GM21515 (cell line): ENCODE data around the gene IL1RL2.

Experiments used
- ATAC-seq: cut with Tn5 transposase; IDR thresholded peaks from one replicate; pipeline ENCODE4 v1.9.1; 2021; ENCODE audit not compliant: unreplicated experiment

The IL1RL2 gene

DNA sequence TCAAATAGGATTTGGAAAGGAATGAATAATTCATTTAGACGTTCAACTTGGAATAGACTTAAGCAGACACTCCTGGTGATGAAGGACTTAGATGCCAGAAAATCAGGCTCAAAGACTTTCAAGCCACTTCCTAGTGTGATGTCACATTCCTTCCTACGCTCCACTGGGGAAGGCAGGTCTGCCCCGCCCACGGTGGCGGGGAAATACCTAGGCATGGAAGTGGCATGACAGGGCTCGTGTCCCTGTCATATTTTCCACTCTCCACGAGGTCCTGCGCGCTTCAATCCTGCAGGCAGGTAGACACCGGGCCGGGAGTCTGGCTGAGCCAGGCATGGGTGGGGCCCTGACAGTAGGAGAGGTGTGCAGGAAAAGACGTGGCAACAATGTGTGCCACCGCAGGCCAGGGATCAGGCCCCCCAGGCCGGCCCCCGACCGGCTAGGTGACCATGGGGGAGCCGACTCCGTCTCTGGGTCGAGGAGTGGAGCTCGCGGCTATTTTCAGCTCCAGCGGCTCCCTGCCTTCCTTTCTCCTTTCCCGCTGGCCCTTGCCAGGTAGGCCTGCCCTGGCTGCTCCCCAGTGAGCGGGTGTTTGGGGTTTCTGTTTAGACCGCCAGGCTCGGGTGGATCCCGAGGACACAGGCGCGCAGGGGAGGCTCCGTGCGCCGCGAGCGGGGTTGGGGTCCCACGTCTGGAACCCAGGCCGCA lies at the start of gene IL1RL2:
TSS of gene IL1RL2 (plus strand) at position 233 of the 705 bp plus-strand sequence. CDS start 845 bp downstream, outside the sequence.
- ATAC-seq, result no peak

DNA sequence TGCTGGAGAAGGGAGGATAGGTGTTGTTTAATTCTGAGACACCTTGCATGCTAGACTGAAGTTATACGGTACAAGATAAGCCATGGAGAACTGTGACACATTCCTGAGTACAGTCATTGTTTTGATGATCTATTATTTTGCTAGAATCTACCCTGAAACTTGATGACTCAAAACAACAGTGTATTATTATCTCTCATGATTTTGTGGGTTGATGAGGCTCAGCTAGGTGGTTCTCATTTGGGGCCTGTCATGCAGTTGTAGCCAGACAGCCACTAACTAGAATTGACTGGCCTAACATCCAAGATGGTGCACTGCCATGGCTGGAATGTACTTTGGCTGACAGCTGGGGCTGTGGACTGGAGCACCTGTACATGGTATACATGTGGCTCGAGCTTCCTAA lies 49.7 kb upstream of the IL1RL2 start:
- ATAC-seq, result no peak

DNA sequence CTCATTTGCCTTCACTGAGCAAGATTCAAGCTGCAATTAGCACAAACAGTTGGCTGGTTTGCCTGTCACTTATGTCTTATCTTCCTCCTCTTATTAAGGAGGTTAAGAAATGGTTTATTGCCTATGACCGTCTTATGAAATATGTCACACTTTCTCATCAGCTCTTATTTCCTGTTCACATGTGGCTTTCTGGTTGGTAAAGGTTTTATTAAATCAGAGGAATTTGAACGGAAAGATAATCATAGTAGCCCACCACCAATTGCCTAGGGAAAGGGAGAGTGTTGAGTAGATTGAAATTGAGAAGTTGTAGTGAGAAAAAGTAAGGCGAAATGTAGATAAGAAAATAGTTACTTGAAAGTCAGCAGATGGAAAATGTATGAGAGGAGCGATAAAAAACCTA lies 48.5 kb upstream of the IL1RL2 start:
- ATAC-seq, result no peak

DNA sequence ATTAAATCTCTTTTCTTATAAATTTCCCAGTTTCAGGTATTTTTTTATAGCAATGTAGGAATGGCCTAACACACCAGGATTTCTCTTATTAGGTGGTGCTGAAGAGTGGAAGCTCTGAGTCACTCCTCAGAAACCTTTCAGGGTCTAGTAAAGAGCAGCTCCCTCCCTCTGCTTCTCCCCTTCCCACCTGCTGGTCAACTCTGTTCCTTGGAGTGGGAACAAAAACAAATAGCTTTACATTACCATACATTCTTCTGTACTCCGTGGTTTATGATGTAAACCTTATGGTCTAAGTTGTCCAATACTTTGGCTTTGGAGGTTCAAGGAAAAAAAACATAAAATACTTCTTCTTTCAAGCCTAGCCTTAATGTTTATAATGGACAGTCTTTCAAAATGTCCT lies 47.0 kb upstream of the IL1RL2 start:
- ATAC-seq, result no peak

DNA sequence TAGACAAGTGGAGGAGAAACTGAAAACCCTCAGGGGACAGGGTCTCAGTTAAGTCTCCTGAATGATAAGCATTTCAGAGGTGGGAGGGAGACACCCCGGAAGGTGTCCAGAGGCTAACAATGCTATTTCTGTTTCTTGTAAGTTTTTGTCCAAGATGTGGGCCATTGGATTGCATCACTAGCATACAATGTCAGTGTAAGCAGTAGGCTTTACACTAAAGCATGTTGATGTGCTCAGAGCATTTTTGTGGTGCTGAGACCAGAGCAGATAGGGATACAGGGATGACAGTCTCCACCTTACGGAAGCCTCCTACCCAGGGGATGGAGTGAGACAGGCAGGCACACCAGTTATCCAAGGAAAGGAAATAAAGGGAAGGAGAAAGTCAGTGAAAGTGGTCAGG lies 46.4 kb upstream of the IL1RL2 start:
- ATAC-seq, result no peak

DNA sequence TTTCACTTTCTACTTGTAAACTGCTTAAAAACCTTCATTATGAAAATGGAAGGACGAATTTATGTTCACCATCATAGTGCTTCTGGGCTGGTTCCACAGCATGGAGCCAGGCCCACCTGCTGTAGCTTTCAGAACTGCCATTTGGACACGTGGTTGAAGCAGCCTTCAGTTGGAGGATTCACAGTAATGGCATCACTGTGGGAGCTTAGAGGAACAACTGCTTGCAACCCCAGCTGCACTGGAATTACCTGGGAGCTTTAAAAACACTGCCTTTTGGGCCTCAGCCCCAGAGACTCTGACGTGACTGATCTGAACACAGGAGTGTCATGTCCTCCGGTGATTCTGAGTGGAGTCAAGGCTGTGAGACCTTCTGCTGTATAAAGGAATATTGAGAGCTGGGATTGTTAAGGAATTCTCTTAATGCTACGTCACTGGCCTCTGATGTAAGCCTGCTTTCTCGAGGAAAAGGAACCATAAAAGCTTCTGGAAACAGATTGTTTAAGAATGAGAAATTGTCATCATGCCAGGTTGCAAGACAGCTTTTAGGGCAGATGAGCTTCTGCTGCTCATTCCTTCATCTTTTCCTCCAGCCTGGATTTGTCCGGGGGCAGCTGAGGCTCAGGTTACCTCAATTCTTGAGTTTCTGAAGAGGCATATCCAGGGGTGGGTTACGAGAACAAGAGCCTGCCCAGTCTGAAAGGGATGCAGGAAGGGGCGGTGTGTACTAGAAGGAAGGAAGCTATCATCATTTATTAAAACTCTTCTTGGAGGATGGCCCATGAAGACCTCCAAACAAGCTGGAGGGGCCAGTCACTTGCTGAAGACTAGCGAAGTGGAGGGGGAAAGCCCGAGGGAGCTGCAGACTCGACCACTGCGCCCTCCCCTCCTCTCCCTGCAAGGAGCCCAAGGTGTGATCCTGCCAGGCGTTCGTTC lies 45.5 kb upstream of the IL1RL2 start:
- no peak for ATAC-seq

DNA sequence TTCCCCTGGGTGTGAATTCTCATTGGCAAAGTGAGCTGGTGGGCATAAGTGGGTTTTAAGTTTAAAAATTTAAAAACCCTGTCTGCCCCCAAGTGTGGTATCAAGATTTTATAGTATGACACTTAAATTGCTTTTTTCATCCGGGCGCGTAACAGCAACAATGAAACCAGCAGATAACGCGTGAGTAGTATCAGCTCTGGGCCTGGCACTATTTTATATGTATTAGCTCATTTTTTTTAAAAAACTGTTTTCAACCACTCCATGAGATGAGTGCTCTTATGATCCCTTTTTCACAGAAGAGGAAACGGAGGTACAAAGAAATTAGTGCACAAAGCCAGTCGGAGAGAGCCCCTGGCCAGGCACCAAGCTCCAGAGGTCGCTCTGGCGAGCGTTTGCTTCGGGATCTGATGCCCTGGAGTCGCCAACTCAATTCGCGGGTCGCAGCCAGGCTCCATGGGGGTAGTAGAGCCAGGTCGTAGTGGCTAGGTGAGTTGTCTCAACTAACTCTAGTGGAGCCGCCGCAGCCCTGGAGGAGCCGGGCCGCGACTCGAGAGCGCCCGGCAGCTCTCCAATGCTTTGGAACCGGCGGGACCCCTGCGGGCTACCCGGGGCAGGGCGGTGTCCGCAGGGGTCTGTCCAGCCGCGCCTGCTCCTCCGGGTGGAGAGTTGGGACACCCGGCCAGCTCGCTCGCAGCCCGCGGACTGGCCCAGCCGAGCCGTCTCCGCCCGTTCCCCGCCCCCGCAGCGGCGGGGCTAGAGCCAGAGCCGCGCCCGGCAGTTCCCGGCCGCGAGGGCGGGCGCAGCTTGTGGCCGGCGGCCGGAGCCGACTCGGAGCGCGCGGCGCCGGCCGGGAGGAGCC lies 44.6 kb upstream of the IL1RL2 start, which contains the start of gene IL1R1:
TSS of gene IL1R1 (plus strand) at position 777 of the 859 bp plus-strand sequence. CDS start 14,979 bp downstream, outside the sequence.
- no peak for ATAC-seq

DNA sequence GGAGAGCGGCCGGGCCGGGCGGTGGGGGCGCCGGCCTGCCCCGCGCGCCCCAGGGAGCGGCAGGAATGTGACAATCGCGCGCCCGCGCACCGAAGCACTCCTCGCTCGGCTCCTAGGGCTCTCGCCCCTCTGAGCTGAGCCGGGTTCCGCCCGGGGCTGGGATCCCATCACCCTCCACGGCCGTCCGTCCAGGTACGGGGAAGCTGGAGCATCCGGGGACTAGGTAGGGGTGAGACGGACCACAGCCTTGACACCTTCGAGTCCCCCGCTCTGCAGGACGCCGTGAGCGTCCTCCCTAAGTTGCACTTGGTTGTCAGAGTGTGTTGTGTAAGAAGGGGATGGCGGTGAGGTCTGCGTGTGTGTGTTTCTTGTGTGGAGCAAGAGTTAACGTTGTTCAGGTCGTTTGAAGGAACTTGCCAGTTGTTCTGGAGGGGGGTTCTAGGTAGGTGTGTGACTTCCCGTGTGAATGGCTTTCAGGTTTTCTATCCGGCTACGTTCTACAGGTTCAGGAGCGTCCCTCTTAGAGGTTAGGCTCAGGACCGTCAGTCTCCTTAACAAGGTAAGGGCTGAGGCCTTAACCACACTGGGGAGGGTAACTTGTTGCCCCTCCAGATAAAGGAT lies 43.9 kb upstream of the IL1RL2 start:
- no peak for ATAC-seq

DNA sequence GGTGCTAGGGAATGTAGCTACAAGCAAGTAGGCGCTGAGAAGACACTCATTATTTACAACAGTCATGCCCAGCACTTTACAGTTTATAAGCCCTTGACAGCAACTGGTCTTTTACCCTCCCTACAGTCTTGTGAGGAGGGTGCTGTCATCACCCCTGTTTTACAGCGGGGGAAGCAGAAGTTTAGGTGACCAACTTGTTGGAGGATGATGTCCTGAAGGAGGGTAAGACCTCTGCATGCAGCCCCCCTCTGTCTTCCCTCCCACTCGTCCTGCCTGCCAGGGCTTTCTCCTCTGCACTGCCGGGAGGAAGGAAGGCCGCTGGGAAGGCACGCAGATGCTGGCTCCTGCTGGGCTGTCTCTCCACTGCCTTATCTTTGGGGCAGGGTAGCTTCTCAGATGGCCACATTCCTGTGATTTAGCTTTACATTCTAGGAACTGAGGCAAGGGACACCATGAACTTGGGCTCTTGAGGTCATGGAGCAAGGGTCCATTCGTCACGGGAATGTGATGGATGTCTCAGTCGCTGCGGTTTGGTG lies 43.3 kb upstream of the IL1RL2 start:
- no peak for ATAC-seq

DNA sequence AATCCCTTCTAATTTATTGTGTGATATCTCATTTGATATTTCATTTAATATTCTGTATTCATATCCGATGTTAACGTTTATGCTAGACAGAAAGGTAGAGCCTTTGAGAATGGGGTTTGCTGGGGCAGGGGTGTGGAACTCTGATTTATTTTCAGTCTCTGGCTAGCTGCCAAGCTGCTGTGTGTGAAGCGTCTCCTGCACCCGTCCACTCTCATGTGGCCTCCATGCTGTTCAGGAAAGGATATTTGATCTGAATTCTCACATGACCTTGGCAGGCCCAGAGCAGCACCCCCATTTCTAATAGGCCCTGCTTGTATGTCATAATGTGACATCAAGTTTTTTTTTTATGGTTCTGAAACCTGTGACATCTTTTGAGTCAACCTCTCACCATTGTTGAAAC lies 42.7 kb upstream of the IL1RL2 start:
- ATAC-seq, result no peak

DNA sequence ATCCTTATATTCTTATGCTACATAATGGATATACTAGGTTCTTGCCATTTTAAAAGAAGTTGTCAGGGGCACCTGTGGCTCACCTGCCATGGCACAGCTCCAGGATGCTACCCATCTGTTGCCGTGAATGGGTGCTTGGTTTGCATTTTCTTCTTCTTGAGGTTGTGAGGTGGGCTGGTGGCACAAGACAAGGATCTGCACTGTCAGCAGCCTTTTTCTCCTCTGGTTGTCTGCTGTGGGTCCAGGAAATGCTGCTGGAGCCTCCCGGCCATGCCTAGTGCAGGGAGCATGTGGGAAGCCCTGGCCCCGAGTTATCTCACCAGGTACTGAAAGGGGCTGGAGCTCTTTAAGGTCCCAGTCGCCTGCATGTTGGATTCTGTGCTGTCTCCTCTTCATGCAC lies 41.7 kb upstream of the IL1RL2 start:
- no peak for ATAC-seq

DNA sequence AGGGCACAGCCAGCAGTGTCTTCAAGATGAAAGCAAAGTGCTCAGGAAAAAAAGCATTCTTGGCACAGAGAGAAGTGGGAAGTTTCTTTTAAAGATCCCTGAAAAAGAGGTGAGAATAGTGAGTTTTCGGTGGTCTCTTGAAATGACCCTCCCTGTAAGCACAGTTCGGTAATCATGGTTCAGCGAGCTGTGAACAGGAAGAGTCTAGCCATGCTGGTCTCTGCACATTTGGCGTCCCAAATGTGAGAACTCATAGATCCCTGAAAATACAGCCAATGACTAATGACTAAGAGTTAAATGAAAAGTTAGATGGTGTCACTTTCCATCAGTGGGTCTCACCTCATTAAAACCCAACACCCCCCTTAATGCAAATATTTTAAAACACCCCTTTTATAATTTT lies 40.9 kb upstream of the IL1RL2 start:
- no peak for ATAC-seq

DNA sequence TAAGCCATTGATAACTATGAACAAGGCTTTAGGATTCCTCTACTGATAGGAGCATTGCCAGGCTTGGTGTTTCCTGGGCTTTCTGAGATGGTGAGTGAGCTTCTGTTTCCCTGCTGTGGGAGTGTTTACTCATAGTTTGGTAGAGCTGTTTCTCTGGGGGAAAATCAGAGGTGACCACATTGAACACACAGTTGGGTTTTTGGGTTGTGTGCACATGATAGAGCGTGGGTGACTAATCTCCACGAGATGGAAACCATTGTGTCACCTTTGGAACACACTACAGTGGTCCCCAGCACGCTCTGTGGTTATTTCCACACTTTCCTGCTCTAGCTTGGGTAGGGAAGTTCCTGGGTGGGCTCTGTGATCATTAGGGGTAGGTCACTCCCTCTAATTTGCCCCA lies 38.9 kb upstream of the IL1RL2 start:
- ATAC-seq, result no peak

DNA sequence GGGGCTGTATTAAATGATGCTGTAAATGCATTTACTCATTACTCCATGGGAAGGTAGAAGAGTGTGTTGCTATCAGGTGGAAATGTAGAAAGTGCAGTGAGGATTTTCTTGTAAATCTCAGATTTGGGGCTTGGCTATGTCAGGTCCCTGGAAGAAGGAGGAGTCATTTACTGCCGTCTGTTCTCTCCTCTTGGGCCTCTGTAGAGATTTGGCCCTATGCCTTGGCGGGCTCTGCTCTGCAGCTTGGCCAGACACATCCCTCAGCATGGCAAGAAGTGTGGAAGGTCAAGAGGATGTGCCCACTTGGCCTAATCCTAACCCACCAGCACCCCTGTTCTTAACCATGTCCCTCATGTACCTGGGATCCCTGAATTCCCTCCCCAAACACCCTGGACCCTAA lies 37.6 kb upstream of the IL1RL2 start:
- no peak for ATAC-seq

DNA sequence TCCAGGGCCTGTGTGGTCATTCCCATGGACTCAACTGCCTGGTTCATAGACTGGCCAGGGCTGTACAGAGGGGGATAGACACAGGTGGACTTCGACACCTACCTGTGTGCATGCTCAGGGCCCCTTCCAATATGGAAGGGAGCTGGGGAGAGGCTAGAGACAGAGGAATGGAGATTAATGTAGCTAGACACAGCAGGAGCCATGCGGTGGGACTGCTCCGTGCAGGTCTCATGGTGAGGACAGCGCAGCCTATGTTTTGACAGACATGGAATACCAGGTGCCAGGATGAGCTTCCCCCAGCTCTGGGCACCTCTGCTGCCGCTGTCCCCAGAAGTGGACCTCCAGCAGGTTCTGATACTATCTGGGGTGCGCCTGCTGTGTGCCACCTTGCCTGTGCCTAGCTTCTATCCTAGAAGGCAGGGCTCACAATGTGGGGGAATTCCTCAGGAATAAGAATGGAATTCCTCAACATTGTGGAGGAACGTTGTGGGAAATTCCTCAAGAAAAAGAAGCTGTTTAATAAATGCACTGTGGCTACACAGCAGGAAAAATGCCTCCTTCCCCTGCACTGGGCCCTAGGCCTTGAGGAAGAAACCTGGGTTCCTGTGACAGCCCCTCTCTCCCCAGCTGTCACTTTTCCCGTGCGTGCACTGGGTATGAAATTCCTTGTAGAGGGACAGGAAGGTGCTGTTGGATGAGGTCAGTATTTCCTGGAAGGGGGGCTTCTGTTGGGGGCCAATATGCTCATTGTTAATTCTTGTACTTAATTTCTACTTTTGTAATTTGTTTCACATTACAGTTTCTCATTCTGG lies 37.0 kb upstream of the IL1RL2 start:
- no peak for ATAC-seq

DNA sequence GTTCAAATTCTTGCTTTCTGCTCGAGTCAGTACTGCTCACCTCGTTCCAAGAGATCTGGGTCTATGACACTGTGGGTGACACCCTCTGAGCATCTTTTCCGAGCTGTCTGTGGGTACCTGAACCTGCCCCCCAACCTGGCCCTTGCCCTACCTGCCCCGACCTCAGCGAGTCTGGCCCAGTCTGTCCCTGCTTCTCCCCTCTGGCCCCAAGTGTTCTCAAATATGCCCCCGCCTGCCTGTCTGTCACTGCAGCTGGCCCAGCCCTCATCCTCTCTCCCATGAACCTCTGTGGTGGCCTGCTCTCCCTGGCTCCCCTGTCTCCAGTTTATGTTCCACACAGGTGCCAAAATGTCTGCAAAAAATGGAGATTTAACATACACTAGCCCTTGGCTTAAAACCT lies 32.5 kb upstream of the IL1RL2 start:
- ATAC-seq, result no peak

DNA sequence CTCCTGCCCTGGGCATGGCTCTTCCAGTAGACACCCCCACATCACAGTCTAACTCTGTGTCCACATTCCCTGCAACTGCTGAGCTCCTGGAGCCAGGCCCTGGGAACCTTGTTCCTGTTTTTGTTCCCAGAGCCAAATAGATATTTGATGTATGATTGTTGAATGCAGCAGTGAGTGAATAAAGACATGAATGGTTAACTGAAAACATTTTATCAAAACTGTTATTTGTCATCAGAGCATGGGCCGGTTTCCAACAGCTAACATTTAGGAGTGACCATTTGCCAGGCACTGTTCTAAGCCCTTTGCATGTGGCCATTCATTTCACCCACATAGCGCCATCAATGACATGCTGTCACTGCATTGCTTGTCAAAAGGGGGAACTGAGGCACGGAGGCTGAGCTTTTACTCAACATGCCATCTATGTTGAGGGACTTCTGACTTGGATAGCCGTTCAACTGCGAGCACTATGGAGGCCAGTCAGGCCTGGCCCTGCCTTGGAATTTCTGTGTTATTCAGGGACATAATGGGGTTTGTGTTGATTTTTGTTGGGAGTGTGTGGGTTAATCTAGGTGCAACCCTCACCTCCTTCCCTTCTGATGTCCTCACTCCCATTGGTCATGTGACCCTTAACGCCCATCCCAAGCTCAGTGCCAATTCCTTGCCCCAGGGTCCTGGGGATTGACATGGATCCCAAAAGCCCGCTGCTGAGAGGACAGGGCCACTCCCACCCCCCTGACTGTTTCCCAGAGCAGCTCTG lies 31.7 kb upstream of the IL1RL2 start:
- no peak for ATAC-seq

DNA sequence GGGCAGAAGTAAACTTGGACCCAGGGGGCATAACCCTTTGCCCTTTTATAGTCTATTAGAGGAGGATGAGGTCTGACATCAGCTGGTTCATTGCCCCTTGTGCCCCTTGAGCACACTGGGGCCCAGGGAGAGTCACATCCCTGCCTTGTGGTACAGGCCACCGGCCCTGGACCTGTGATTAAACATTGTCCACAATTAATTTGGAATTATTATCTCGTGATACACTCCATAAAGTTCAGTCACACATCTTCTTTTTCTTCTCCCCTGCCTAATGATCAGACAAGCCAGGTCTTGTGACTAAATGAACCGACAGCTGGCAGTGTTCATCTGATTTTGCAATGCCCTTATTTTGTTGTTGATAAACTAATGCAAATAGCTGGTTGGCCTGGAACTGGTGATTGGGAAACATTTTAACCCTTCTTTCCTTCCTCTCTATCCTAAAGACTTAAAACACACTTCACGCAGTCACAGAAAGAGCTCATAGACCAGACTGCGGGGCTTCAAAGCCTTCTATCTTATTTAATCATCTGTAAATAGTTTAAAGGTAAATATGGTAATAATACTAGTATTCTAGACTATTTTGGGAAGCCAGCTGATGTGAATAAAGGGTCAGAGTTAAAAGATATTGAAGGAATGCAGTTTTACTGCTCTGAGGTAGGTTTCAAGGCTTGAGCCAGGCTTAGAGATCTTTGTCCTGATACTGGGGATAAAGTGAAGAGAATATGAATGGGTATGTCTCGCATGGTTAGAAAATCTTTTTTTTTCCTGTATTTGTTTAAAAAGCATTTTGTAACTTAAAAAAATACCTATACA lies 30.9 kb upstream of the IL1RL2 start:
- ATAC-seq, result no peak
